ENCODE results near the gene INSM1. TPM values are rescaled to one million over a fixed set of nuclear protein-coding genes. Genes with fewer than 3 reads are reported as not detected.

INSM1 gene
- total and polyA plus RNA-seq, 2 experiments from 2014 or later = 0.55 to 1.2 TPM

DNA sequence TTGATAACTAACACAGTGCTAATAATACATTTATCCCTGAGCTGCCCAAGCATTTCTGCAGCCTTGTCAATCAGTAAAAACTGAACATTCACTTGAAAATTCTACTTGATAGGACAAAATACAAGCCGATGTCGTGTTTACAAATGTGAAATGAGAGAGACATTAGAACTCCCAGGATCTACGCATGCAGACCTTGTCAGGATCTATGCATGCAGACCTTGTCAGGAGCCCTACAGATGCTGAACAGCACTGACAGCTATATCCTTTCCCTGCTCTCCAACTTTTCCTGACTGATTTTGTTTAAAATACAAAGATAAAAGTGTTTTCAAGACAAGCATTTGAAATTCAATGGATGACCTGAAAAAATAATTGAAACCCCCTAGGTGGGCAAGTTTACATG lies 28.9 kb downstream of the INSM1 start:
- Histone ChIP-seq H3K27ac (ENCODE audit: low read depth) (no peak overlapping the region), H3K9me2 (ENCODE audit: insufficient read depth) (no peaks in the 10 kb centered on the region), H3K27me3 (ENCODE audit: insufficient read depth) (no peaks in the 10 kb centered on the region), H3K36me3 (ENCODE audit: insufficient read depth) (no peaks in the 10 kb centered on the region), H3K79me2 (replicated peaks; ENCODE audit: insufficient read depth) (no peaks in the 10 kb centered on the region), H4K20me1 (replicated peaks; ENCODE audit: insufficient read depth) (no peaks in the 10 kb centered on the region), H3F3A (replicated peaks; ENCODE audit: low read depth) (no peaks in the 10 kb centered on the region), H2AFZ (no peak overlapping the region), H3K4me3 (no peak overlapping the region), H3K4me1 (ENCODE audit: insufficient read depth) (no peaks in the 10 kb centered on the region), H3K4me2 (no peak overlapping the region)
- Mint-ChIP-seq H3K4me1 (peaks cover 23% of the 10 kb centered on the region), H3K9me3 (no peaks in the 10 kb centered on the region), H3K27ac (no peak overlapping the region), H3K36me3 (ENCODE audit: low read depth) (no peaks in the 10 kb centered on the region; the same call in 2 of the 3 replicates), H3K27me3 (ENCODE audit: insufficient read depth, low read depth, poor library complexity) (peaks cover 10% of the 10 kb centered on the region), H3K4me3 (no peak overlapping the region)
- TF ChIP-seq, protein P1, sequence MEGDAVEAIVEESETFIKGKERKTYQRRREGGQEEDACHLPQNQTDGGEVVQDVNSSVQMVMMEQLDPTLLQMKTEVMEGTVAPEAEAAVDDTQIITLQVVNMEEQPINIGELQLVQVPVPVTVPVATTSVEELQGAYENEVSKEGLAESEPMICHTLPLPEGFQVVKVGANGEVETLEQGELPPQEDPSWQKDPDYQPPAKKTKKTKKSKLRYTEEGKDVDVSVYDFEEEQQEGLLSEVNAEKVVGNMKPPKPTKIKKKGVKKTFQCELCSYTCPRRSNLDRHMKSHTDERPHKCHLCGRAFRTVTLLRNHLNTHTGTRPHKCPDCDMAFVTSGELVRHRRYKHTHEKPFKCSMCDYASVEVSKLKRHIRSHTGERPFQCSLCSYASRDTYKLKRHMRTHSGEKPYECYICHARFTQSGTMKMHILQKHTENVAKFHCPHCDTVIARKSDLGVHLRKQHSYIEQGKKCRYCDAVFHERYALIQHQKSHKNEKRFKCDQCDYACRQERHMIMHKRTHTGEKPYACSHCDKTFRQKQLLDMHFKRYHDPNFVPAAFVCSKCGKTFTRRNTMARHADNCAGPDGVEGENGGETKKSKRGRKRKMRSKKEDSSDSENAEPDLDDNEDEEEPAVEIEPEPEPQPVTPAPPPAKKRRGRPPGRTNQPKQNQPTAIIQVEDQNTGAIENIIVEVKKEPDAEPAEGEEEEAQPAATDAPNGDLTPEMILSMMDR (conservative IDR thresholded peaks at IDR 0.05; ENCODE audit: low read depth in 2 of 2) = no peak
- TF ChIP-seq, protein P2, sequence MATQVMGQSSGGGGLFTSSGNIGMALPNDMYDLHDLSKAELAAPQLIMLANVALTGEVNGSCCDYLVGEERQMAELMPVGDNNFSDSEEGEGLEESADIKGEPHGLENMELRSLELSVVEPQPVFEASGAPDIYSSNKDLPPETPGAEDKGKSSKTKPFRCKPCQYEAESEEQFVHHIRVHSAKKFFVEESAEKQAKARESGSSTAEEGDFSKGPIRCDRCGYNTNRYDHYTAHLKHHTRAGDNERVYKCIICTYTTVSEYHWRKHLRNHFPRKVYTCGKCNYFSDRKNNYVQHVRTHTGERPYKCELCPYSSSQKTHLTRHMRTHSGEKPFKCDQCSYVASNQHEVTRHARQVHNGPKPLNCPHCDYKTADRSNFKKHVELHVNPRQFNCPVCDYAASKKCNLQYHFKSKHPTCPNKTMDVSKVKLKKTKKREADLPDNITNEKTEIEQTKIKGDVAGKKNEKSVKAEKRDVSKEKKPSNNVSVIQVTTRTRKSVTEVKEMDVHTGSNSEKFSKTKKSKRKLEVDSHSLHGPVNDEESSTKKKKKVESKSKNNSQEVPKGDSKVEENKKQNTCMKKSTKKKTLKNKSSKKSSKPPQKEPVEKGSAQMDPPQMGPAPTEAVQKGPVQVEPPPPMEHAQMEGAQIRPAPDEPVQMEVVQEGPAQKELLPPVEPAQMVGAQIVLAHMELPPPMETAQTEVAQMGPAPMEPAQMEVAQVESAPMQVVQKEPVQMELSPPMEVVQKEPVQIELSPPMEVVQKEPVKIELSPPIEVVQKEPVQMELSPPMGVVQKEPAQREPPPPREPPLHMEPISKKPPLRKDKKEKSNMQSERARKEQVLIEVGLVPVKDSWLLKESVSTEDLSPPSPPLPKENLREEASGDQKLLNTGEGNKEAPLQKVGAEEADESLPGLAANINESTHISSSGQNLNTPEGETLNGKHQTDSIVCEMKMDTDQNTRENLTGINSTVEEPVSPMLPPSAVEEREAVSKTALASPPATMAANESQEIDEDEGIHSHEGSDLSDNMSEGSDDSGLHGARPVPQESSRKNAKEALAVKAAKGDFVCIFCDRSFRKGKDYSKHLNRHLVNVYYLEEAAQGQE (IDR thresholded peaks at IDR 0.05; ENCODE audit: unreplicated experiment) = no peak
- no peak for TF ChIP-seq CREB1 (CRISPR knock-in tag; IDR thresholded peaks at IDR 0.05; ENCODE audit: low read depth)
- TF ChIP-seq EZH2 (IDR thresholded peaks at IDR 0.05; ENCODE audit: low read depth, unreplicated experiment) = no peak
- TF ChIP-seq NANOG (IDR thresholded peaks at IDR 0.05; ENCODE audit: borderline replicate concordance) = no peak
- TF ChIP-seq, protein P3, sequence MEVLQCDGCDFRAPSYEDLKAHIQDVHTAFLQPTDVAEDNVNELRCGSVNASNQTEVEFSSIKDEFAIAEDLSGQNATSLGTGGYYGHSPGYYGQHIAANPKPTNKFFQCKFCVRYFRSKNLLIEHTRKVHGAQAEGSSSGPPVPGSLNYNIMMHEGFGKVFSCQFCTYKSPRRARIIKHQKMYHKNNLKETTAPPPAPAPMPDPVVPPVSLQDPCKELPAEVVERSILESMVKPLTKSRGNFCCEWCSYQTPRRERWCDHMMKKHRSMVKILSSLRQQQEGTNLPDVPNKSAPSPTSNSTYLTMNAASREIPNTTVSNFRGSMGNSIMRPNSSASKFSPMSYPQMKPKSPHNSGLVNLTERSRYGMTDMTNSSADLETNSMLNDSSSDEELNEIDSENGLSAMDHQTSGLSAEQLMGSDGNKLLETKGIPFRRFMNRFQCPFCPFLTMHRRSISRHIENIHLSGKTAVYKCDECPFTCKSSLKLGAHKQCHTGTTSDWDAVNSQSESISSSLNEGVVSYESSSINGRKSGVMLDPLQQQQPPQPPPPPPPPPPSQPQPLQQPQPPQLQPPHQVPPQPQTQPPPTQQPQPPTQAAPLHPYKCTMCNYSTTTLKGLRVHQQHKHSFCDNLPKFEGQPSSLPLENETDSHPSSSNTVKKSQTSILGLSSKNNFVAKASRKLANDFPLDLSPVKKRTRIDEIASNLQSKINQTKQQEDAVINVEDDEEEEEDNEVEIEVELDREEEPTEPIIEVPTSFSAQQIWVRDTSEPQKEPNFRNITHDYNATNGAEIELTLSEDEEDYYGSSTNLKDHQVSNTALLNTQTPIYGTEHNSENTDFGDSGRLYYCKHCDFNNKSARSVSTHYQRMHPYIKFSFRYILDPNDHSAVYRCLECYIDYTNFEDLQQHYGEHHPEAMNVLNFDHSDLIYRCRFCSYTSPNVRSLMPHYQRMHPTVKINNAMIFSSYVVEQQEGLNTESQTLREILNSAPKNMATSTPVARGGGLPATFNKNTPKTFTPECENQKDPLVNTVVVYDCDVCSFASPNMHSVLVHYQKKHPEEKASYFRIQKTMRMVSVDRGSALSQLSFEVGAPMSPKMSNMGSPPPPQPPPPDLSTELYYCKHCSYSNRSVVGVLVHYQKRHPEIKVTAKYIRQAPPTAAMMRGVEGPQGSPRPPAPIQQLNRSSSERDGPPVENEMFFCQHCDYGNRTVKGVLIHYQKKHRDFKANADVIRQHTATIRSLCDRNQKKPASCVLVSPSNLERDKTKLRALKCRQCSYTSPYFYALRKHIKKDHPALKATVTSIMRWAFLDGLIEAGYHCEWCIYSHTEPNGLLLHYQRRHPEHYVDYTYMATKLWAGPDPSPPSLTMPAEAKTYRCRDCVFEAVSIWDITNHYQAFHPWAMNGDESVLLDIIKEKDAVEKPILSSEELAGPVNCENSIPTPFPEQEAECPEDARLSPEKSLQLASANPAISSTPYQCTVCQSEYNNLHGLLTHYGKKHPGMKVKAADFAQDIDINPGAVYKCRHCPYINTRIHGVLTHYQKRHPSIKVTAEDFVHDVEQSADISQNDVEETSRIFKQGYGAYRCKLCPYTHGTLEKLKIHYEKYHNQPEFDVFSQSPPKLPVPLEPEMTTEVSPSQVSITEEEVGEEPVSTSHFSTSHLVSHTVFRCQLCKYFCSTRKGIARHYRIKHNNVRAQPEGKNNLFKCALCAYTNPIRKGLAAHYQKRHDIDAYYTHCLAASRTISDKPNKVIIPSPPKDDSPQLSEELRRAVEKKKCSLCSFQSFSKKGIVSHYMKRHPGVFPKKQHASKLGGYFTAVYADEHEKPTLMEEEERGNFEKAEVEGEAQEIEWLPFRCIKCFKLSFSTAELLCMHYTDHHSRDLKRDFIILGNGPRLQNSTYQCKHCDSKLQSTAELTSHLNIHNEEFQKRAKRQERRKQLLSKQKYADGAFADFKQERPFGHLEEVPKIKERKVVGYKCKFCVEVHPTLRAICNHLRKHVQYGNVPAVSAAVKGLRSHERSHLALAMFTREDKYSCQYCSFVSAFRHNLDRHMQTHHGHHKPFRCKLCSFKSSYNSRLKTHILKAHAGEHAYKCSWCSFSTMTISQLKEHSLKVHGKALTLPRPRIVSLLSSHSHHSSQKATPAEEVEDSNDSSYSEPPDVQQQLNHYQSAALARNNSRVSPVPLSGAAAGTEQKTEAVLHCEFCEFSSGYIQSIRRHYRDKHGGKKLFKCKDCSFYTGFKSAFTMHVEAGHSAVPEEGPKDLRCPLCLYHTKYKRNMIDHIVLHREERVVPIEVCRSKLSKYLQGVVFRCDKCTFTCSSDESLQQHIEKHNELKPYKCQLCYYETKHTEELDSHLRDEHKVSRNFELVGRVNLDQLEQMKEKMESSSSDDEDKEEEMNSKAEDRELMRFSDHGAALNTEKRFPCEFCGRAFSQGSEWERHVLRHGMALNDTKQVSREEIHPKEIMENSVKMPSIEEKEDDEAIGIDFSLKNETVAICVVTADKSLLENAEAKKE (CRISPR knock-in tag; IDR thresholded peaks at IDR 0.05) = no peak
- no peak for TF ChIP-seq ZNF114 (CRISPR knock-in tag; IDR thresholded peaks at IDR 0.05)
- no peak for TF ChIP-seq STAT1 (IDR thresholded peaks at IDR 0.05; ENCODE audit: unreplicated experiment)
- no peak for TF ChIP-seq ZNF331 (CRISPR knock-in tag; IDR thresholded peaks at IDR 0.05; ENCODE audit: low read depth)
- TF ChIP-seq POLR2AphosphoS5 (IDR thresholded peaks at IDR 0.05; ENCODE audit: low read depth) = no peak
- TF ChIP-seq, protein P4, sequence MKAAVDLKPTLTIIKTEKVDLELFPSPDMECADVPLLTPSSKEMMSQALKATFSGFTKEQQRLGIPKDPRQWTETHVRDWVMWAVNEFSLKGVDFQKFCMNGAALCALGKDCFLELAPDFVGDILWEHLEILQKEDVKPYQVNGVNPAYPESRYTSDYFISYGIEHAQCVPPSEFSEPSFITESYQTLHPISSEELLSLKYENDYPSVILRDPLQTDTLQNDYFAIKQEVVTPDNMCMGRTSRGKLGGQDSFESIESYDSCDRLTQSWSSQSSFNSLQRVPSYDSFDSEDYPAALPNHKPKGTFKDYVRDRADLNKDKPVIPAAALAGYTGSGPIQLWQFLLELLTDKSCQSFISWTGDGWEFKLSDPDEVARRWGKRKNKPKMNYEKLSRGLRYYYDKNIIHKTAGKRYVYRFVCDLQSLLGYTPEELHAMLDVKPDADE (IDR thresholded peaks at IDR 0.05) = no peak
- TF ChIP-seq JUNB (IDR thresholded peaks at IDR 0.05; ENCODE audit: unreplicated experiment) = no peak
- ATAC-seq (no peak), DNase-seq (ENCODE audit: low spot score) (no peak)

Data from GM23338 (cell line).